ENCODE data around the gene EFTUD2. TPM values are rescaled to one million over a fixed set of nuclear protein-coding genes. Genes with fewer than 3 reads are reported as not detected.
A peak's percentile ranks its signal among the peaks of the same experiment; 100 is the strongest.

Gene EFTUD2
- total and polyA plus RNA-seq, 9 of the 15 experiments (the other 6 are each of a cell fraction or from before 2014, with no cell fraction given): 65.8 to 362 (median 218) TPM

DNA sequence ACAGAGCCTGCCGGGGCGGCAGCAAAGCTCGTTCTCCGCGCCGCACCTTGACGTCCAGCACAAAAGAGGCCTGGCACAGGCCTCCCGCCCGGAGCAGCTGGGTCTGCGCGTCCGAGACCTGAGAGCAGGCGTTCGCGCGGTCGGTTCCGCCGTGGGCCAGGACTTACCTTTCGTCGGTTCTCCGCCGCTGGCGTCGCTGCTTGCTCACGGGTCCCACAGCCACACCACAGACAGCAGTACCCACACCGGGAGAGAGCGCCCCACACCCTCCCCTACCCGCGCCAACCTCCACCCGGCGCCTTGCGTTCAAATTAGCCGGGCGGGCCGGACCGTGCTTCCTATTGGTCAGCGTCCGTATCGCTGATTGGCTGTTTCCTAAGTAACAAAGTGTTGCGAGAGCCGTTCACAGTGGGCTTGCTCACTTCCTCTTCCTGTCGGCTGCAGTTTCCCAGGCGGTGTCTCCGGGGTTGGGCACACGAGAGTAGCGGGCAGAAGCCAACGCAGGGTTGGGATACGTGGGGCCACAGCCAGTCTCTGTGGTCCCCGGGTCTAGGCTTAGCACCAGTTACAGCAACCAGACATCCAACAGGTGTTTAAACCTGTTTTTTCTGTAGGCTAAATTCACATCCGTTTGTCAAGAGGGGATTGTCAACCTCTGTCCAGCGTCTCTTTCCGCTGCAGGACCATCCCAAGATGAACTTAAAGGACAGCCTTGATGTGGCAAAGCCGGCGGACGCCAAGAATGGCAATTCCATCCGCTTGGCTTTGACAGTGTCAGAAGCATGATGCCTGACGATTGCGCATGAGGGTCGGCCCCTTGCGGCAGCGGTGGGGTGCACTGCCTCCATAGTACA lies 48.4 kb upstream of the EFTUD2 start, which contains the start of gene KIF18B (continued):
- TF ChIP-seq, protein P1, sequence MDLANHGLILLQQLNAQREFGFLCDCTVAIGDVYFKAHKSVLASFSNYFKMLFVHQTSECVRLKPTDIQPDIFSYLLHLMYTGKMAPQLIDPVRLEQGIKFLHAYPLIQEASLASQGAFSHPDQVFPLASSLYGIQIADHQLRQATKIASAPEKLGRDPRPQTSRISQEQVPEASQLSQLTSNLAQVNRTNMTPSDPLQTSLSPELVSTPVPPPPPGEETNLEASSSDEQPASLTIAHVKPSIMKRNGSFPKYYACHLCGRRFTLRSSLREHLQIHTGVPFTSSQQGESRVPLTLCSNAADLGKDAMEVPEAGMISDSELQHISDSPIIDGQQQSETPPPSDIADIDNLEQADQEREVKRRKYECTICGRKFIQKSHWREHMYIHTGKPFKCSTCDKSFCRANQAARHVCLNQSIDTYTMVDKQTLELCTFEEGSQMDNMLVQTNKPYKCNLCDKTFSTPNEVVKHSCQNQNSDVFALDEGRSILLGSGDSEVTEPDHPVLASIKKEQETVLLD (IDR thresholded peaks at IDR 0.05): no peak
- no peak for TF ChIP-seq KLF10 (CRISPR knock-in tag; IDR thresholded peaks at IDR 0.05)
- TF ChIP-seq RHOXF2B (CRISPR knock-in tag; conservative IDR thresholded peaks at IDR 0.05): no peak
- TF ChIP-seq SRSF3 (IDR thresholded peaks at IDR 0.05; ENCODE audit: insufficient read depth, low read length): no peak
- TF ChIP-seq ZNF707 (CRISPR knock-in tag; conservative IDR thresholded peaks at IDR 0.05): no peak
- peak; percentile 96 for TF ChIP-seq RBFOX2 (IDR thresholded peaks at IDR 0.05; ENCODE audit: low read depth, low read length)
- 0 out of 2 replicates have a peak, but pooled peaks have one; percentile 22 for TF ChIP-seq TCF7 (IDR thresholded peaks at IDR 0.05; ENCODE audit: borderline replicate concordance)
- TF ChIP-seq, protein P2, sequence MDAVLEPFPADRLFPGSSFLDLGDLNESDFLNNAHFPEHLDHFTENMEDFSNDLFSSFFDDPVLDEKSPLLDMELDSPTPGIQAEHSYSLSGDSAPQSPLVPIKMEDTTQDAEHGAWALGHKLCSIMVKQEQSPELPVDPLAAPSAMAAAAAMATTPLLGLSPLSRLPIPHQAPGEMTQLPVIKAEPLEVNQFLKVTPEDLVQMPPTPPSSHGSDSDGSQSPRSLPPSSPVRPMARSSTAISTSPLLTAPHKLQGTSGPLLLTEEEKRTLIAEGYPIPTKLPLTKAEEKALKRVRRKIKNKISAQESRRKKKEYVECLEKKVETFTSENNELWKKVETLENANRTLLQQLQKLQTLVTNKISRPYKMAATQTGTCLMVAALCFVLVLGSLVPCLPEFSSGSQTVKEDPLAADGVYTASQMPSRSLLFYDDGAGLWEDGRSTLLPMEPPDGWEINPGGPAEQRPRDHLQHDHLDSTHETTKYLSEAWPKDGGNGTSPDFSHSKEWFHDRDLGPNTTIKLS (IDR thresholded peaks at IDR 0.05; ENCODE audit: borderline replicate concordance, low read depth): peak; percentile 56; the same call in 1 of the 2 replicates
- TF ChIP-seq TEAD2 (tag; IDR thresholded peaks at IDR 0.05): no peak
- 0 out of 2 replicates have a peak, but pooled peaks have one; percentile 37 for TF ChIP-seq NFIC (IDR thresholded peaks at IDR 0.05)
- peak; percentile 80 for TF ChIP-seq NEUROD1 (IDR thresholded peaks at IDR 0.05; ENCODE audit: borderline replicate concordance, low read depth, low read length, partially characterized antibody)
- TF ChIP-seq ZFPM2 (CRISPR knock-in tag; IDR thresholded peaks at IDR 0.05): no peak
- no peak for TF ChIP-seq SLC30A9 (CRISPR knock-in tag; IDR thresholded peaks at IDR 0.05)
- TF ChIP-seq, protein P3, sequence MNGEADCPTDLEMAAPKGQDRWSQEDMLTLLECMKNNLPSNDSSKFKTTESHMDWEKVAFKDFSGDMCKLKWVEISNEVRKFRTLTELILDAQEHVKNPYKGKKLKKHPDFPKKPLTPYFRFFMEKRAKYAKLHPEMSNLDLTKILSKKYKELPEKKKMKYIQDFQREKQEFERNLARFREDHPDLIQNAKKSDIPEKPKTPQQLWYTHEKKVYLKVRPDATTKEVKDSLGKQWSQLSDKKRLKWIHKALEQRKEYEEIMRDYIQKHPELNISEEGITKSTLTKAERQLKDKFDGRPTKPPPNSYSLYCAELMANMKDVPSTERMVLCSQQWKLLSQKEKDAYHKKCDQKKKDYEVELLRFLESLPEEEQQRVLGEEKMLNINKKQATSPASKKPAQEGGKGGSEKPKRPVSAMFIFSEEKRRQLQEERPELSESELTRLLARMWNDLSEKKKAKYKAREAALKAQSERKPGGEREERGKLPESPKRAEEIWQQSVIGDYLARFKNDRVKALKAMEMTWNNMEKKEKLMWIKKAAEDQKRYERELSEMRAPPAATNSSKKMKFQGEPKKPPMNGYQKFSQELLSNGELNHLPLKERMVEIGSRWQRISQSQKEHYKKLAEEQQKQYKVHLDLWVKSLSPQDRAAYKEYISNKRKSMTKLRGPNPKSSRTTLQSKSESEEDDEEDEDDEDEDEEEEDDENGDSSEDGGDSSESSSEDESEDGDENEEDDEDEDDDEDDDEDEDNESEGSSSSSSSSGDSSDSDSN (IDR thresholded peaks at IDR 0.05; ENCODE audit: borderline replicate concordance in 1 of 2, low read depth in 2 of 2, low read length in 2 of 2): 0 out of 4 replicates have a peak, but pooled peaks of 1 of the 2 experiments have one; percentile 33
- no peak for TF ChIP-seq KLF16 (IDR thresholded peaks at IDR 0.05)
- TF ChIP-seq IRF2 (CRISPR knock-in tag; IDR thresholded peaks at IDR 0.05): no peak; the same call in 1 of the 2 replicates
- no peak for TF ChIP-seq ZBTB7A (IDR thresholded peaks at IDR 0.05; ENCODE audit: borderline replicate concordance, control insufficient read depth, low read depth, low read length)
- TF ChIP-seq DDX20 (tag; IDR thresholded peaks at IDR 0.05; ENCODE audit: low read depth): no peak
- TF ChIP-seq RAD21 (CRISPR knock-in tag; conservative IDR thresholded peaks at IDR 0.05 in 1 of 2, IDR thresholded peaks at IDR 0.05 in 1 of 2): no peak
- no peak for TF ChIP-seq BCL6 (CRISPR knock-in tag; IDR thresholded peaks at IDR 0.05)
- TF ChIP-seq, protein P4, sequence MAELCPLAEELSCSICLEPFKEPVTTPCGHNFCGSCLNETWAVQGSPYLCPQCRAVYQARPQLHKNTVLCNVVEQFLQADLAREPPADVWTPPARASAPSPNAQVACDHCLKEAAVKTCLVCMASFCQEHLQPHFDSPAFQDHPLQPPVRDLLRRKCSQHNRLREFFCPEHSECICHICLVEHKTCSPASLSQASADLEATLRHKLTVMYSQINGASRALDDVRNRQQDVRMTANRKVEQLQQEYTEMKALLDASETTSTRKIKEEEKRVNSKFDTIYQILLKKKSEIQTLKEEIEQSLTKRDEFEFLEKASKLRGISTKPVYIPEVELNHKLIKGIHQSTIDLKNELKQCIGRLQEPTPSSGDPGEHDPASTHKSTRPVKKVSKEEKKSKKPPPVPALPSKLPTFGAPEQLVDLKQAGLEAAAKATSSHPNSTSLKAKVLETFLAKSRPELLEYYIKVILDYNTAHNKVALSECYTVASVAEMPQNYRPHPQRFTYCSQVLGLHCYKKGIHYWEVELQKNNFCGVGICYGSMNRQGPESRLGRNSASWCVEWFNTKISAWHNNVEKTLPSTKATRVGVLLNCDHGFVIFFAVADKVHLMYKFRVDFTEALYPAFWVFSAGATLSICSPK (IDR thresholded peaks at IDR 0.05; ENCODE audit: borderline replicate concordance): no peak

Data from K562 (cell line).